LNCaP clone FGC (cell line): ENCODE results near the gene KSR2.

ENCODE experiments used
- DNase-seq: peaks from one replicate; pipeline ENCODE4 v3.0.0-alpha.2; 2011; ENCODE audit warnings: low read depth
- H3K4me3 ChIP-seq: 2 replicates; pipeline ENCODE4 v1.5.1; 2011; ENCODE audit warnings: mild to moderate bottlenecking, low read depth, low read length, control low read depth
- CTCF ChIP-seq: IDR thresholded peaks from 2 replicates; pipeline ENCODE4 v1.5.1; 2012; ENCODE audit warnings: mild to moderate bottlenecking; ENCODE audit not compliant: control insufficient read depth, insufficient read depth; ENCODE audit errors: extremely low read depth

KSR2 gene

GRCh38 chr12:117622741-117623140 is 346.0 kb downstream of the KSR2 start:
- DNase-seq = no peak
- no peak overlapping the region for H3K4me3 ChIP-seq
- no peak for TF ChIP-seq CTCF

GRCh38 chr12:117622087-117622486 is 346.7 kb downstream of the KSR2 start:
- no peak for DNase-seq
- TF ChIP-seq CTCF = no peak
- H3K4me3 ChIP-seq = no peak overlapping the region

GRCh38 chr12:117607778-117608177 is 361.0 kb downstream of the KSR2 start:
- TF ChIP-seq CTCF = no peak
- no peak for DNase-seq
- no peak overlapping the region for H3K4me3 ChIP-seq

GRCh38 chr12:117606945-117607344 is 361.8 kb downstream of the KSR2 start:
- TF ChIP-seq CTCF = no peak
- H3K4me3 ChIP-seq = no peak overlapping the region
- DNase-seq = no peak

- H3K4me3 ChIP-seq = no peak overlapping the region
- TF ChIP-seq CTCF = no peak
- no peak for DNase-seq
Measured at GRCh38 chr12:117606024-117606423, 362.8 kb downstream of the KSR2 start.

GRCh38 chr12:117603316-117604113 is 365.3 kb downstream of the KSR2 start:
- DNase-seq = no peak
- TF ChIP-seq CTCF = no peak
- no peak overlapping the region for H3K4me3 ChIP-seq

- TF ChIP-seq CTCF = no peak
- no peak overlapping the region for H3K4me3 ChIP-seq
- no peak for DNase-seq
Measured at GRCh38 chr12:117599849-117600248, 368.9 kb downstream of the KSR2 start.
